NB4 (cell line): ENCODE results near the gene SLCO3A1.

Experiments
- DNase-seq: peaks from one replicate; pipeline ENCODE4 v3.0.0; 2010; ENCODE audit warnings: low read depth
- H3K4me3 ChIP-seq: one replicate; pipeline ENCODE4 v1.5.1; 2011; ENCODE audit warnings: mild to moderate bottlenecking, low read depth, low read length, moderate library complexity
- MYC ChIP-seq: IDR thresholded peaks from 2 replicates; pipeline ENCODE4 v1.6.1; 2011; ENCODE audit warnings: low read depth, low read length
- POLR2A ChIP-seq: IDR thresholded peaks from 2 replicates; pipeline ENCODE4 v1.6.1; 2011; ENCODE audit warnings: mild to moderate bottlenecking; ENCODE audit not compliant: insufficient read length; ENCODE audit errors: extremely low read depth
- TF ChIP-seq, protein P1 (sequence below): IDR thresholded peaks from one replicate; pipeline ENCODE4 v1.5.1; 2012; ENCODE audit warnings: low read depth, low read length
- TF ChIP-seq, protein P2 (sequence below): IDR thresholded peaks from 2 replicates; pipeline ENCODE4 v1.6.1; 2011; ENCODE audit warnings: low read depth, low read length

The SLCO3A1 gene

DNA sequence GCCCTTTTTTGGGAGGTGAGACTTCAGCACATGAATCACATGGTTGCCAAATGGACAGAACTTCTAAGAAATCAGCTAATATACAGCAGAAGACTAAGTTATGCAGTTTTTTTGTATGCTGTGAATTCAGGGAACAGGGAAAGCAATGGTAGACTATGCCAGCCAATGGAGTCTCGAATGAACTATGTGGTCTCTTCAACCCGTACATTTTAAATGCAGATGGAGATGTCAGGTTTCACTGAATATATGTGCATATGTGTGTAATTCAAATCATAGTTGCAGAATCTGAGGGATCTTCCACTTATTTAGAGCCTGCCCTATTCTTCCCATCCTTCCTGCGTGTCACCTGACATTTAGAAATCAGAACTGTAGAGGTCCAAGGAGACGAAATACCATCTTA lies 187.9 kb downstream of the SLCO3A1 start:
- H3K4me3 ChIP-seq: no peak overlapping the region
- DNase-seq: no peak
- TF ChIP-seq MYC (no peak), POLR2A (no peak)
- TF ChIP-seq, protein P1, sequence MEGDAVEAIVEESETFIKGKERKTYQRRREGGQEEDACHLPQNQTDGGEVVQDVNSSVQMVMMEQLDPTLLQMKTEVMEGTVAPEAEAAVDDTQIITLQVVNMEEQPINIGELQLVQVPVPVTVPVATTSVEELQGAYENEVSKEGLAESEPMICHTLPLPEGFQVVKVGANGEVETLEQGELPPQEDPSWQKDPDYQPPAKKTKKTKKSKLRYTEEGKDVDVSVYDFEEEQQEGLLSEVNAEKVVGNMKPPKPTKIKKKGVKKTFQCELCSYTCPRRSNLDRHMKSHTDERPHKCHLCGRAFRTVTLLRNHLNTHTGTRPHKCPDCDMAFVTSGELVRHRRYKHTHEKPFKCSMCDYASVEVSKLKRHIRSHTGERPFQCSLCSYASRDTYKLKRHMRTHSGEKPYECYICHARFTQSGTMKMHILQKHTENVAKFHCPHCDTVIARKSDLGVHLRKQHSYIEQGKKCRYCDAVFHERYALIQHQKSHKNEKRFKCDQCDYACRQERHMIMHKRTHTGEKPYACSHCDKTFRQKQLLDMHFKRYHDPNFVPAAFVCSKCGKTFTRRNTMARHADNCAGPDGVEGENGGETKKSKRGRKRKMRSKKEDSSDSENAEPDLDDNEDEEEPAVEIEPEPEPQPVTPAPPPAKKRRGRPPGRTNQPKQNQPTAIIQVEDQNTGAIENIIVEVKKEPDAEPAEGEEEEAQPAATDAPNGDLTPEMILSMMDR: no peak
- TF ChIP-seq, protein P2, sequence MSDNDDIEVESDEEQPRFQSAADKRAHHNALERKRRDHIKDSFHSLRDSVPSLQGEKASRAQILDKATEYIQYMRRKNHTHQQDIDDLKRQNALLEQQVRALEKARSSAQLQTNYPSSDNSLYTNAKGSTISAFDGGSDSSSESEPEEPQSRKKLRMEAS: no peak

DNA sequence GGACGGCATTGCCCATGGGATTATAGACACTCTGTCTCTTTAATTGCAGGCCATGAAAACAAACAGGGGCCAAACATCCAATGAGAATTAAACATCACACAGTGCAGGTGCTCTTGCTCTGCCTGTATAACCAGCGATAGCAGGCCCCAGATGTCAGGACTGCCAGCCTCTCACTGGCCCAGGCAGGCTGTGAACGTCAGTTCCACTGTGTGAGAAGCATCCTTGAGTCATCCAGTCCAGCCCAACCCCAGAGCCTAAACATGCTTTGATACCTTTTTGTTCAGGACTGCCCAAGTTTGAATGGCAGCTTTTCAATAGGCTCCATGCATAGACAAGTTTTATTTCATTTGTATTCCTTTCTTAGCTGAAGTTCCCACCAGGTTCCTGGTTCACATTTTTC lies 189.8 kb downstream of the SLCO3A1 start:
- no peak overlapping the region for H3K4me3 ChIP-seq
- no peak for DNase-seq
- TF ChIP-seq MYC: no peak
- no peak for TF ChIP-seq POLR2A
- TF ChIP-seq, protein P1: no peak
- TF ChIP-seq, protein P2: no peak

DNA sequence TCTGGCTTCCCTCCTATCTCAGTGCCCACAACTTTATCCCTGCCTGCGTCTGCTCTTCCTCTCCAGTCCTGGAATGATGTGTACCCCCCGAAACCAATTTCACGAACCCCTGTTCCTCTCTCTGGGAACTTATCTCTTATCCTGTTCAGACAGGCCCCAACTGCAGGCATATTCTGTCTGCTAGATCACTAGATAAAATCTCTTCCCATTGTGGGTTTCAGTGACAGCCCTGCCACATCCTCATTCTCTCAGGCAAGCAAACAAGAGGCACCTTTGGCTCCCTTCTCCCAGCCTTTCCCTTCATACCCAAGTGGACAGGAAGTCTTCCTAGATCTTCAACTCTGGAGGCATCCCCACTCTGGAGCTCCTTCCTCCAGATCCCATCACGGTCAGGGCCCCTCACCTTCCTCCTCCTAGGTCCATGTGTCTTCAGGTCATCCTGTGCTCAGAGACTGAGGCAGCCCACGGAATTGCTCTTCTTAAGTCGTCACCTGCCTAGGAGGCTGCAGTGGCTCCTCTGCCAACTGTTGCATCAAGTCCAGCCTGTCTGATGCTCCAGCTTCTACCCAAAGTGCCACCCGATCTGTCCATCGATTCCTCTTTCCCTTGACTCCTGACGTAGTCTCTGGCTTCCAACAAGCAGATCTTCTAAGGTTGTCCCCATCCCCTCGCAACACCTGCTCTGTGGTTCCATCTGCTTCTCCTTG lies 190.8 kb downstream of the SLCO3A1 start:
- DNase-seq: no peak
- TF ChIP-seq, protein P1: no peak
- TF ChIP-seq MYC: no peak
- TF ChIP-seq POLR2A: no peak
- TF ChIP-seq, protein P2: no peak

DNA sequence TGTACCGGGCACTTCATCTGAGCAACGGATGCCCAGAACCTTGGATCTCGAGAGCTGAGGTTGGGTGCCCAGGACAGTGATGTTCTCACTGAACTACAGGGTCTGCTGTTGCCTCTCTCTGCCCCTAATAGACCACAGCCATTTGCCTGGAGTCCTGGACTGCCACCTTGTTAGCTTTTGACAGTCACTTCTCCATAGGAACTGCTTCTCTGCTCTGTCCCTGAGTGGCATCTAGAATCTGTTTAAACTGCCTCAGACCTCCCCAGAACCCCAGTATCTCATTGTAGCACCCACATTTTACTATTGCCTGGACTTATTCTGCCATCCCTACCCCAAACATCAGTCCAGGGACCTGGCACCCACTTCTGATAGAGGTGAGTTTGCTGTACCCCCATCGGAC lies 194.4 kb downstream of the SLCO3A1 start:
- TF ChIP-seq POLR2A: no peak
- TF ChIP-seq, protein P1: no peak
- TF ChIP-seq, protein P2: no peak
- no peak for TF ChIP-seq MYC
- H3K4me3 ChIP-seq: no peak overlapping the region

More for the DNA sequence above, 190.8 kb downstream of the SLCO3A1 start:
- no peak overlapping the region for H3K4me3 ChIP-seq

DNA sequence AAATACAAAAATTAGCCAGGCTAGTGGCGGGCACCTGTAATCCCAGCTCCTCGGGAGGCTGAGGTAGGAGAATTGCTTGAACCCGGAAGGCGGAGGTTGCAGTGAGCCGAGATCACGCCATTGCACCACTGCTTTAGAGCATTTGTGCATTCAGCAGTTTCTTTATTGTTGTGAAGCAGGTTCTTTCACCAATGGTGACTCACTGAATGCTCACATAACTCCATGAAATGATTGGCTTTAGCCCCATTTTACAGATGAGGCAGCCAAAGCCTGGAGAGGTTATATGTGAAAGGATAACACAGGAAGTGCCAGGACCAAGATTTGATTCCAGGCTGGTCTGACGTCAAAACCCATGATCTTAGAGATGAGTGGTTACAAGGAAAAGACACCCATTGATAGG lies 195.2 kb downstream of the SLCO3A1 start:
- no peak for TF ChIP-seq POLR2A
- TF ChIP-seq, protein P2: no peak
- TF ChIP-seq, protein P1: no peak
- no peak for TF ChIP-seq MYC
- no peak overlapping the region for H3K4me3 ChIP-seq
- DNase-seq: no peak

More for the DNA sequence above, 194.4 kb downstream of the SLCO3A1 start:
- DNase-seq: no peak
